Stimulated activated CD8-positive, alpha-beta memory T cell treated with anti-CD3 and anti-CD28 coated beads, Interleukin-15, amount 100 ng/mL, for 24 hours (primary cell): ENCODE data around the gene KCNIP4.
"Not testable (repeated sequence)": the region's sequence is repeated elsewhere in the genome, so short reads cannot be mapped to it uniquely, and the experiment has no call there.

Source experiments
- DNase-seq: peaks from one replicate; pipeline ENCODE4 v3.0.0-alpha.2; 2020; ENCODE audit warnings: low read depth

The KCNIP4 gene

DNA sequence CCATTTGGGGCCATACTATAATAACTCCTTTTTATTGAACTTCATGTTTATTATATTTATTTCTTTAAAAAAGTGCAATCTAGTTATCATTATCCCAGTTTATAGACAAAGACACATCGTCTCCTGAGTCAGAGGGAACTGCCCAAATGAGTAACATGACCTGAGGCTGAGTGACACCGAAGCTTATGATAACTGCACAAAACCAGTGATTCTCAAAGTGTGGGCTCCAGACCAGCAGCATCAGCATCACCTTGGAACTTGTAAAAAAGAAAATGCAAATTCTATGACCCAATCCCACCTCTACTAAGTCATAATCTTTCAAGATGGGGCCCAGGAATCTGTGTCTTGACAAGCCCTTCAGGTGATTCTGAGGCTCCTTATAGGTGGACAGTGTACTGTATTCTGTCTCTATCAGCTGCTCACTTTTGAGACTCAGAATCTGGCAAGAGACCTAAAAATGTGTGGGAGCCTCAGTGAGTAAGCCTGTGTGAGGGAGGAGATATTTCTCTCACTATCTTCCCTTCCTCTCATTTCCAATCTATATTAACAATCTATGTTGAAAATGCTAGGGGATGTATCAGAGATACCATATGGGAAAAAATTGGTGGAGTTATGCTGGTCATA, 1101.3 kb downstream of the KCNIP4 start:
- DNase-seq: no peak

GRCh38 chr4:20844311-20844710, 1104.3 kb downstream of the KCNIP4 start:
- DNase-seq: no peak

DNA sequence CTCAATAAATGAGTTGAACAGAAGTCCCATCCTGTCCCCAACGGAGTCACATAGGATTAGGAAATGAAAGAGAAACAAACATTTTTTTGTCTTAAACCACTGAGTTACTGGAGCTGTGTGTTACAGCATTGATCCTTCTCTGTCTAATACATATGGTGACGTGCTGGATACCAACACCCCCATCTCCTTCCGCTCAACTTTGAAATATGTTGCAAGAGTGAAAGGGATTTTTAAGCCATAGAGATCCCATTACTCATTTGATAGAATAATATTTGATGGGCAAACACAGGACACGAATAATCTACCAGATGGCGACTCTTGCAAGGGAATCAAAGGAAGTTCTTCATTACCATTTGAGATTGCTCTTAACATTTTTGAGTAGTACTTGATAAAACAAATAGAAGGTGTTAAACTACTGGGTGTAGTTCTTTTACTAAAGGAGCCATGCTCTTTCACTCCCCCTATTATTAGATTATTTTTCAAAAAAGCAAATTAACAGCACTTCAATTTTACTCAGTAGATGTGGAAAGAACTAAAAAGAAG, 1107.9 kb downstream of the KCNIP4 start:
- no peak for DNase-seq

GRCh38 chr4:20839957-20840356, 1108.6 kb downstream of the KCNIP4 start:
- no peak for DNase-seq

- no peak for DNase-seq
Observed at GRCh38 chr4:20838476-20838875, 1110.1 kb downstream of the KCNIP4 start.

- no peak for DNase-seq
Observed at GRCh38 chr4:20832826-20833225, 1115.7 kb downstream of the KCNIP4 start.

DNA sequence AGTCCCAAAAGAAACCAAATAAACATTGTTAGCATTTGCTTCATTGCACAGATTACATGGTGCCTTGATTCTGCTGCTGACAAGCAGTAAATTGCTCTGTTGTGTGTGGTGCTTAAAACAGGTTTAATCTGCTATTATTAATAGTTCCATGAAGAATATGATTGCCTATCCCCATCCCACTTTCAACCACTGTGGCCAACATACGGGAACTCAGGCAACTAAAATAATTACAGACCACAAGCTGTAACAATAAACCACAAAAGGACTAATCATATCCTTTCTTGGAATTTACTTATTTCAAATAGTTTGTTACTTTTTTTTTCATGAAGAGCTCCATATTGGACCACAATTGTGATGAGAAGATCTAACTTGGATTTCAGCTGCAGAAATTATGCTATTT, 1116.8 kb downstream of the KCNIP4 start:
- no peak for DNase-seq

DNA sequence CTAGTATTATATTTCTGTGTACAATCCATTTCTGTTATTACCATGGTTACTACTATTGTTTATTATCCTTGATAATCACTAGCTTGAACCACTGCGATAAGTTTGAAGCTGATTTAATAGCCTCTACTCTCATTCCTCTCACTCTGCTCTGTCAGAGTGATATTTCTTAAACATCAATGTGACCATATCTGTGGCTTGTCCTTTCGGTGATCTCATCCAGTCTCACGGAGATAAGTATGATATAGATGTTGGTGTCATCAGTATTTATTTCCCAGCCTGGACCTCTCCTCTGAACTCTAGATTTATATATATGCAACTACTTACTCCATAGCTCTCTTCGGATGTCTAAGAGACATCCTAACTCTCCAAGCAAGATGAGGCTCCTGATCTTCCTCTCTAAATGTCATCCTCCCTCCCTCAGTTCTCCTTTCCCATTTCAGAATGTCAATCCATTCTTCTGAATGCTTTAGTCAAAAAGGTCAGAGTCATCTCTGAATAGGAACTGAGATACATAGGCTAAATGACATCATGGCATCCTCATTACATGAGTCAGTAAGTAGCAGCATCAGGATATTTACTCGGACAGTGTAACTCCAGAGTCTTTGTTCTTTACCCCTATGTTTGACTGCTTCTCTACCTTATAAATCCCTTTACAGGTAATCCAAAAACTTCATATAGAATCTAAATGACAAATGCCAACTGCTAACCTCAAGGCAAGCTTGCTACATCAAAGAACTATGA, 1118.8 kb downstream of the KCNIP4 start:
- DNase-seq: no peak

- DNase-seq: no peak
Observed at GRCh38 chr4:20825505-20825904, 1123.1 kb downstream of the KCNIP4 start.

DNA sequence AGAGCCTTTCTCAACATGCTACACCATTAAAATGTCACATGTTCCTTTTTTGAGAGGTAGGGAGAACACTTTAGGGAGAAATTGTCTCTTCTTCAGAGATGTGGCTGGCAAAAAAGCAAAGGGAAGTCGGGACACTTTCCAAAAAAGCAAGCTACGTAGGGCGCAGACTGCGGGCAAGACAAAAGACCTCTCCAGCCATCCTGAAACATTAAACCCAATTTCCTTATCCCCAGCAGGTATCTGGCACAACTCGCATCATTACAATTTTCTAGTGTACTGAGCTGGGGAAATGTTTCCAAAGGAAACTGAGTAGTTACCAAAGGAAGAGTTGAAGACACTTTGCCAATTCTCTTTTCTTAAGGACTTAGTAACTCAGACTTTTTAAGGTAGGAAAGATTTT, 1132.3 kb downstream of the KCNIP4 start:
- no peak for DNase-seq

GRCh38 chr4:20813700-20814099, 1134.9 kb downstream of the KCNIP4 start:
- DNase-seq: no peak

DNA sequence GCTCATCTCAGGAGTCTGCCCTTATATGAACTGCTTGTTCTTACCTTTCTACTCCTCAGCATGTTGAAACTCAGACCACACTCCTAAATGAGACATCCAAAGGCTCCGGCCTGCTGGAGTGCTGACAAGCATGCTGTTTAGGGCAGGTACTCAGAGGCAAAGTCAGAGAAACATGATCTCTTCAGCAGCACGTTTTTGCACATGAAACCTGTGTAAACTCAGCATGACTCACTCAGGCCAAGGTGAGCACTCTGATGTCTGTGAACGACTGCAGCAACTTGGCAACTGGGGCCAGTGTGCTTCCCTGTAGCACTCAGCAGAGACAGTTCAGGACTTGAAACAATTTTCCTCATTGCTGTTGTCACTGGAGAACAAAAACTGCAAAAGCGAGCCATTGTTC, 1138.8 kb downstream of the KCNIP4 start:
- no peak for DNase-seq

DNA sequence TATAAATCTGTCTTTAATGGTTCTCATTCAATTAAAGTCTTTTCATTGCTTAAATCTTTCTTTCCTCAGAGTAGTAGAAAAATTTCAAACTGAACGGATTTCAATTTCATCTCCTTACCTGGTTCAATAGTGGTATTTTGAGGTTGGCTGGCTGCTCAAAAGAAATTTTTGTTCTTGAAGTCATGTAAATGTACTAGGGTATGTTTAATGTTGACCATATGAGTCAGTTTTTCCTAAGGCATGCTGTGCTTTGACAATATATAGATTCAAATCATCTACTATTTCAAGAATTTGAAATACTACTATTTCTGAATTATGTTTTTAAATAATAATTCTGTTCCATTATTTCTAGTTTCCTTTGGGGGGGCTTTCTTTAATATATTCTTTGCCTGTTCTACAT, 1142.9 kb downstream of the KCNIP4 start:
- no peak for DNase-seq

- no peak for DNase-seq
Observed at GRCh38 chr4:20787940-20788665, 1160.5 kb downstream of the KCNIP4 start.

DNA sequence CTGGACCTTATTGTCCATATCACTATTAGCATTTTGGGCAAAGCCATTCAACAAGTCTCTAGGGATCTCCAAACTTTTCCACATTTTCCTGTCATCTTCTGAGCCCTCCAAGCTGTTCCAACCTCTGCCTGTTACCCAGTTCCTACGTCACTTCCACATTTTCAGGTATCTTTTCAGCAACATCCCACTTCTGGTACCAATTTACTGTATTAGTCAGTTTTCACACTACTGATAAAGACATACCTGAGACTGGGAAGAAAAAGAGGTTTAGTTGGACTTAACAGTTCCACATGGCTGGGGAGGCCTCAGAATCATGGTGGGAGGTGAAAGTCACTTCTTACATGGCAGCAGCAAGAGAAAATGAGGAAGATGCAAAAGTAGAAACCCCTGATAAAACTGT, 1165.4 kb downstream of the KCNIP4 start:
- DNase-seq: not testable (repeated sequence)

GRCh38 chr4:20778896-20779295, 1169.7 kb downstream of the KCNIP4 start:
- DNase-seq: no peak

- no peak for DNase-seq
Observed at GRCh38 chr4:20773144-20773997, 1175.2 kb downstream of the KCNIP4 start.

- no peak for DNase-seq
Observed at GRCh38 chr4:20764366-20764992, 1184.1 kb downstream of the KCNIP4 start.

DNA sequence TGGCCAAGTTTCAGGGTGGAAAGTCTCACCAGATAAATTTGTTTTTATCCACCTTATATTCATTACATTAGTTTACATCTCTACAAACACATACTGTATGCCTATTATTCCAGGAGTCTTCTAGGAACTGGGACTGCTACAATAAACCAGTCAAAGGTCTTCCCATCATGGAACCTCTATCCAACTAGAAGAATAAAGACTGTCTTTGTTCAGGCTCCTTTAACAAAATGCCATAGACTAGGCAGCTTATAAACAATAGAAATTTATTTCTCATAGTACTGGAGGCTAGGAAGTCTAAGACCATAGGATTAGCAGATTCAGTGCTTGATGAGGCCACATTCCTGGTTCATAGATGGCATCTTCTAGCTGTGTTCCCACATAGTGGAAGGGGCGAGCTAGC, 1186.7 kb downstream of the KCNIP4 start:
- no peak for DNase-seq

GRCh38 chr4:20761382-20761781, 1187.2 kb downstream of the KCNIP4 start:
- DNase-seq: no peak

DNA sequence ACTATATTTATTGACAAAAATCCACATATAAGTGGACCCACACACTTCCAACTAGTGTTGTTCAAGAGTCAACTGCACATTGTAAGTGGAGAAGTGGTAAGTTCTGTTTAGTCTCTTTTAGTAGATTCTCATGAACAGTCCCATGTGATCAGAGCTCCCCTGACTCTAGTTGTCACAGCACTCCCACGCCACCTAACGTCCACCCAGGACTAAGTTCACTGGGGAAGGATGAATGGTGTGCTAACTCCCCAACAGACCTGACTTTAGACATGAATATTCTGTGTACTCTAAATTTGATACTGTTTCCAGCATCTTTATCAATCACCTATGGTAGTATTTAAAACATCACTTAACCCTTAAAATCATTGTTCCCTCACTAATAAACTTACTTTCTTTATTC, 1188.5 kb downstream of the KCNIP4 start:
- DNase-seq: no peak

GRCh38 chr4:20754036-20754435, 1194.5 kb downstream of the KCNIP4 start:
- no peak for DNase-seq
